ENCODE results near the gene SYNPO2.

Gene SYNPO2

DNA sequence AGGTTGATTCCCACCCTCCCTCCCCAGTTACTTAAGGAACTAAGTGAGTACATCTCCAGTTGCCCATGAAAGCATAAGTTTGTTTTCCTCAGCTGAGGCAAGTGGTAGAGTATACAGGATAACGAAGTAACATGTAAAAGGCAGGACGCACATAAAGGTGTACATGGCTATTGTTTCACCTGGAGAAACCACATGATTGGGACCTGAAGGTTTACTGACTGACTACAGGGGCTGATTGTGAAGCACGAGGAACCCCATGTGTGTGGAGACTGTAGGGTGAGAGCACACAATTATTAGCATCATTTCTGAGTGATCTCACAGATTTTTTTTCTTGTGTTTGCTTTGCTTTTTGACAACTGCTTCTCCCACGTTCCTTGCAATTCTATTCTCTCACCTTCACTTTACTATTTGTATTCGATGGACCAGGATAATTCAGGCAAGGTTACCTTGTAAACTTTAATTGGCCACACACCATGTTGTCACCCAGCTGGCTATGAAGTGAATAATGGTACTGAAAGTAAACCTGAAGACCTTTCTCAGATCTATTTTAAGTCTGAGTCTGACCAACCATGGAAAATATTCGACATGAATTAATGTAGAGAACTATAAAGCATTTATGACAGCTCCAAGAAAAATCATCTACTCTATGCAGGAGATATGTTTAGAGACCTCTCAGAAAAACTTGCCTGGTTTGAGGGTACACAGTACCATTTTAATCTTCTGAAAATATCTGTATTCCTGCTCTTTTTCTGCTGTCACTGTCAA, 144.4 kb downstream of the SYNPO2 start:
- Histone ChIP-seq H3K27ac (ENCODE audit: poor library complexity, severe bottlenecking) (no peak overlapping the region), H3K36me3 (ENCODE audit: low read depth) (no peaks in the 10 kb centered on the region), H3K4me3 (ENCODE audit: severe bottlenecking) (no peak overlapping the region), H3K27me3 (ENCODE audit: insufficient read depth, poor library complexity, severe bottlenecking) (no peaks in the 10 kb centered on the region), H3K9me3 (ENCODE audit: severe bottlenecking) (no peaks in the 10 kb centered on the region), H3K4me1 (ENCODE audit: insufficient read depth, poor library complexity, severe bottlenecking) (peaks cover 2% of the 10 kb centered on the region)
- ATAC-seq (ENCODE audit: low read depth) (no peak), DNase-seq (ENCODE audit: low spot score) (no peak)
- TF ChIP-seq, protein P1, sequence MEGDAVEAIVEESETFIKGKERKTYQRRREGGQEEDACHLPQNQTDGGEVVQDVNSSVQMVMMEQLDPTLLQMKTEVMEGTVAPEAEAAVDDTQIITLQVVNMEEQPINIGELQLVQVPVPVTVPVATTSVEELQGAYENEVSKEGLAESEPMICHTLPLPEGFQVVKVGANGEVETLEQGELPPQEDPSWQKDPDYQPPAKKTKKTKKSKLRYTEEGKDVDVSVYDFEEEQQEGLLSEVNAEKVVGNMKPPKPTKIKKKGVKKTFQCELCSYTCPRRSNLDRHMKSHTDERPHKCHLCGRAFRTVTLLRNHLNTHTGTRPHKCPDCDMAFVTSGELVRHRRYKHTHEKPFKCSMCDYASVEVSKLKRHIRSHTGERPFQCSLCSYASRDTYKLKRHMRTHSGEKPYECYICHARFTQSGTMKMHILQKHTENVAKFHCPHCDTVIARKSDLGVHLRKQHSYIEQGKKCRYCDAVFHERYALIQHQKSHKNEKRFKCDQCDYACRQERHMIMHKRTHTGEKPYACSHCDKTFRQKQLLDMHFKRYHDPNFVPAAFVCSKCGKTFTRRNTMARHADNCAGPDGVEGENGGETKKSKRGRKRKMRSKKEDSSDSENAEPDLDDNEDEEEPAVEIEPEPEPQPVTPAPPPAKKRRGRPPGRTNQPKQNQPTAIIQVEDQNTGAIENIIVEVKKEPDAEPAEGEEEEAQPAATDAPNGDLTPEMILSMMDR (IDR thresholded peaks at IDR 0.05; ENCODE audit: poor library complexity, severe bottlenecking): no peak

DNA sequence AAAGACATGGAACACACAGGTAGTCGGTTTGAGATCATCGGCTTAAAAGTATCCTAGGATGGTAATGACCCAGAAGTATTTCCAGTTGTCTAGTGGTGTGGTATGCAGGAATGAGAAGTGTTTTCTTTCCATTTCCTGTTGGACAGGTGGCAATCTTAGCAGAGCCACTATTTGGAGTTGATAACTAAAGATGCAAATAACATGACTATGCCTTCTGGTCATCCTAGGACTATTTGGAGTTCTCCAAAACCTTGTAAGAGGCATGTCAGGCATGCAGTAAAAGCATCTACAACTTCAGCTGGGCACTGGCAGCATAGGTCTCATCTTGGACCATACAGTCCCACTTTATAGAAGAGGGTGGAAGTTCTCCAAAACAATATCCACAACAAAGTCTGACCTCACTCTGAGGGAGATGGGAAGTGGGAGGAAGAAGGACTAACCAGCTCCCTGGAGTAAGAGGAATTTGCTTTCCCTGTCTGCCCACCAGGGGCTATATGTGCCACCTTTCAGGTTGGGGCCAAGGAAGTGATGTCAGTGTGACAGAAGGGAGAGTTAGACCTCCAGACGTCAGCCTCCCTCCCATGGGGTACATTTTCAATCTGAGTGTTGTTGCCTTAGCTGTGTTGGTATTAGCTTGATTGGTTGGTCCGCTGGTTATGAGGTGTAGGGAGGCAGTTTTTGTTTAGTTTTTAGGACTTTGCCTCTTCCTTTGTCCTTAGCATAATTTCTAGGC, 145.8 kb downstream of the SYNPO2 start:
- H3K9me3 ChIP-seq (ENCODE audit: severe bottlenecking): no peaks in the 10 kb centered on the region
- DNase-seq (ENCODE audit: low spot score): no peak
- H3K4me1 ChIP-seq (ENCODE audit: insufficient read depth, poor library complexity, severe bottlenecking): peaks cover 5% of the 10 kb centered on the region
- TF ChIP-seq, protein P1 (IDR thresholded peaks at IDR 0.05; ENCODE audit: poor library complexity, severe bottlenecking): no peak
- no peaks in the 10 kb centered on the region for H3K27me3 ChIP-seq (ENCODE audit: insufficient read depth, poor library complexity, severe bottlenecking)
- H3K4me3 ChIP-seq (ENCODE audit: severe bottlenecking): no peak overlapping the region
- no peaks in the 10 kb centered on the region for H3K36me3 ChIP-seq (ENCODE audit: low read depth)
- no peak for ATAC-seq (ENCODE audit: low read depth)
- H3K27ac ChIP-seq (ENCODE audit: poor library complexity, severe bottlenecking): no peak overlapping the region

DNA sequence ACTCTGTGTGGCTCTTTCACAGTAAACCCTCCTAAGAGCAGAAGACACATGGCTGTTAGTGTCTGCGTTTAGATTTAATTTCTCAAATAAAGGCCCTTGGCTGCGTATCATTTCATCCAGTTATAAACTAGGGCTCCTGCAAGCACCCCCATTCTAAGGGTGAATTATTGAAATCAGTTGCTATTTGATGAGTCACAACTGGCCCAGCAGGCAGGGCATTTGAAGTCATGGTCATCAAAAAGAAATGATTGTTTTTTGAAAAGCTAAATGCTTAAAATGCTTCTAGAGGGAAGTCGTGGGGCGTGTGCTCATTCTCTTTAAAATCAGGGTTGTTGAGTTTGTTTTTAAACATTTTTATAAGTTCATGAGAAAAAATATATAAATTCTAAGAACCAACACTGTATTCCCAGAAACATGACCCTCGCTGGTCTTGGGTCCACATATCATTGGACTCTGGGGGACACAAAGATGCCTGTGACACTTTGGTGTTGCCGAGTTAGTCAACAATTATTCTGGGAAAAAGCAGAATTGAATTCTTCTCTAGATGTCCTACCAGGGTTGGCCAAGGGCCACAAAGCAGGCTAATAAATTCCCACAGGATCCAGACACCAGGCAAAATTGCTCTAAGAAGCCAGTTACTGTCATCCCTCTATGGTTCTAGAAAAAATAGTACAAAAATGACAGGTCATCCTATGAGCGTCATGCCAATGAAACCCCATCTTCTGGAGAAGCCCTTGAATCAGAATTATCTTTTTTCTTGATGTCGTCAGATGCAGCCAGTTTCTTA, 147.5 kb downstream of the SYNPO2 start:
- Histone ChIP-seq H3K9me3 (ENCODE audit: severe bottlenecking) (no peaks in the 10 kb centered on the region), H3K4me1 (ENCODE audit: insufficient read depth, poor library complexity, severe bottlenecking) (peaks cover 5% of the 10 kb centered on the region), H3K4me3 (ENCODE audit: severe bottlenecking) (no peak overlapping the region), H3K27ac (ENCODE audit: poor library complexity, severe bottlenecking) (no peak overlapping the region), H3K36me3 (ENCODE audit: low read depth) (no peaks in the 10 kb centered on the region), H3K27me3 (ENCODE audit: insufficient read depth, poor library complexity, severe bottlenecking) (no peaks in the 10 kb centered on the region)
- ATAC-seq (ENCODE audit: low read depth): no peak
- DNase-seq (ENCODE audit: low spot score): no peak
- TF ChIP-seq, protein P1 (IDR thresholded peaks at IDR 0.05; ENCODE audit: poor library complexity, severe bottlenecking): no peak

DNA sequence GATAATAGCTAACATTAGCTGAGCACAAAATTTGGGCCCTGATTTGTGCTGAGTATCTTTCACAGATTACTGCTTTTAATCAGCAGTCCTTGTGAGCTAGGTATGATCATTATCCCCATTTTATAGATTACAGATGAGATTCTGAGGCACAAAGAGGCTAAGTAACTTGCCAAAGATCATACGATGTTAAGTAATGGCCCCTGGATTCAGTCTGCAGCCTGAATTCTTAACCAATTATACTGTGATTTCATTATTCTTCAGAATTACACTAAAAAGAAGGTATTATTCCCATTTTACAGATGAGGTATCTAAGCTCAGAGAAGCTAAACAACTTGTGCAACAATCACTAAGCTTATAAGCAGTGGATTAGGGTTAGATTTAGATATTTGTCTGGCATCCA, 149.1 kb downstream of the SYNPO2 start:
- no peaks in the 10 kb centered on the region for H3K36me3 ChIP-seq (ENCODE audit: low read depth)
- DNase-seq (ENCODE audit: low spot score) (no peak), ATAC-seq (ENCODE audit: low read depth) (no peak)
- H3K4me1 ChIP-seq (ENCODE audit: insufficient read depth, poor library complexity, severe bottlenecking): peaks cover 8% of the 10 kb centered on the region
- TF ChIP-seq, protein P1 (IDR thresholded peaks at IDR 0.05; ENCODE audit: poor library complexity, severe bottlenecking): no peak
- no peaks in the 10 kb centered on the region for H3K9me3 ChIP-seq (ENCODE audit: severe bottlenecking)
- H3K27me3 ChIP-seq (ENCODE audit: insufficient read depth, poor library complexity, severe bottlenecking): no peaks in the 10 kb centered on the region
- no peak overlapping the region for H3K4me3 ChIP-seq (ENCODE audit: severe bottlenecking)
- H3K27ac ChIP-seq (ENCODE audit: poor library complexity, severe bottlenecking): no peak overlapping the region
